ENCODE results near the gene STH.

DNA sequence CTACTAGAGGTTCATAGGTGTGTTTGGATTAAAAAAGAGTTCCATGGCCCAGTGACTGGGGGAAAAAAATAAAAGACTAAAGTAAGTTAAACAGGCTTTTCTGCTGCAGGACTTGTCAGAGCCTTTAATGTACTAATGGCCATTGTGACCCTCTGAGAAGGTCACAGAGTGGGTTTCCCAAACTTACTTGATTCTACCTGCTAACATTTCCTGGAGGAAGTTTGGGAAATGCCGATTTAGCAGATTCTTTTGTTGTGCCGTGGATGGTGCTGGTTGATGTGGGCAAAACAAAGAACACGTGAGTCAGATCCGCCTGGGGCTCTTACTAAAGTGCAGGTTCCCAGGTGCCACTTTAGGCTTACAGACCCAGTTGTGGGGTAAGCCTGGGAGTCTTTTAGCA lies 13.6 kb upstream of the STH start:
- TF ChIP-seq CTCF (IDR thresholded peaks at IDR 0.05; ENCODE audit: low read length) (no peak), EZH2 (IDR thresholded peaks at IDR 0.05; ENCODE audit: borderline replicate concordance, low read length) (no peak)

Data from OCI-LY1 (cell line).